Limb (tissue), 2 donors: ENCODE results near the gene ME2.
"Not testable (repeated sequence)": the region's sequence is repeated elsewhere in the genome, so short reads cannot be mapped to it uniquely, and the experiment has no call there.

Experiments
- DNase-seq, 2 donors: peaks; one replicate each; pipeline ENCODE4 v3.0.0-alpha.2; 2016; ENCODE audit errors: extremely low spot score in 2 of 2

Gene ME2

DNA sequence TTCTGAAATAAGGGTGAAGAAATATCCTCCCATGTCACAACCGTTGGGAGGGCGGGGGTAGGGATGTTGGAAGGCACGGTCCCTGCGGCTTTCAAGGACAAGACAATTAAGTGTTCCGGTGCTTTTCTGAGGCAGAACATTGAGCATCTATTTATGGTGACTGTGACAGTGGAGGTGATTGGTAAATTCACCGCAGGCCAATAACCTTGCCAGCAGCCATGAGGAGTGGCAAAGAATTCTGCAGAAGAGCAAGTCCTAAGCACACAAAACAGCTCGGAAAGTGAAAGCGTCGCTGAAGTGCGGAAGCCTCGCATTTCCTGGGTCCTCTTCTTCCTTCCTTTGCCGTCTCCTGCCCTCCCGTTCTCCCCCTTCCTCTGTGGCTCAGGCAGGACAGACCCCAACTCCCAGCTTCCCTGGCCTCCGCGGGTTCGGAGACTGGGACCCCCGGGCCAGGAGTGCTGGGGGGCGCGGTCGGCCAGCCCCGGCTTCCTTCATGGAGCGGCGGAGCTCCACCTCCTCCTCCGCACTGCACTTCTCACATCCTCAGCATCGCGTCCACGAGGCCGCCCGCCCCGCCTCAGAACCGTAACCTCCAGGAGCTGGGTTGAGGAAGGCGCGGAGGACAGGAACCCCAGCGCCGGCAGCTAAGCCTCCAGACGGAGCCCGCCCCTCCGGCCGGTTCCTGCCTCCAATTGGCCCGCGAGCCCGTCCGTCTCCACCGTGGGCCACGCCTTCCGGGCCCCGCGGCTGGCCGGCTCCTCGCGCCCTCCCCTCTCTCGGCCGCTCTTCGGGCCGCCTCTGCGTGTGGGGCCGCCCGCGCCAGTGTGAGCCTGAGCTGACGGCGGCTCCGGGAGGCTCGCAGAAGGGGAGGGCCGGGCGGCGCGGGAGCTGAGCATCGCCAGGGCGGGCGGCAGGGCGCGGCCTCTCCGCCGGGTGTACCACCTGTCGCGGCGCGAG, at the start of gene ME2:
Gene ME2, plus strand, starts transcription at position 774 of the 957 bp plus-strand sequence. CDS start 16,703 bp downstream, outside the sequence.
- DNase-seq, result peak; percentile 89 to 98

- no peak for DNase-seq
These were observed 49.3 kb upstream of the ME2 start for GRCh38 chr18:50829644-50830043.

DNA sequence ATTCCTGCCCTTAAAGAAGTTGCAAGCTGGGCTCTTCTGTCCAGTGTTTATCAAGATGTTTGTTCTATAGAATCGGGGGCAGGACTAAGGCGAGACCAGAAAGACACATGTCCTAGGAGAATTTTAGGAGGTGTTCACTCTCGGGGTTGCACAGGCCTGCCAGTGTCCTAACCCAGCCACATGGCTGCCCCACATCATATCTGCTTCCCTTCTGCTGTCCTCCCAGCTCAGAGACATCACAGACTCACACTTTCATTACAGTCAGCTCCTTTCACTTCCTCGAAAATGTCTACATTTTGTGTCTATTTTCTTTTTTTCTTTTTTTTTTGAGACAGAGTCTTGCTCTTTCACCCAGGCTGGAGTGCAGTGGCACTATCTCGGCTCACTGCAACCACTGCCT, 48.4 kb upstream of the ME2 start:
- DNase-seq, result no peak

DNA sequence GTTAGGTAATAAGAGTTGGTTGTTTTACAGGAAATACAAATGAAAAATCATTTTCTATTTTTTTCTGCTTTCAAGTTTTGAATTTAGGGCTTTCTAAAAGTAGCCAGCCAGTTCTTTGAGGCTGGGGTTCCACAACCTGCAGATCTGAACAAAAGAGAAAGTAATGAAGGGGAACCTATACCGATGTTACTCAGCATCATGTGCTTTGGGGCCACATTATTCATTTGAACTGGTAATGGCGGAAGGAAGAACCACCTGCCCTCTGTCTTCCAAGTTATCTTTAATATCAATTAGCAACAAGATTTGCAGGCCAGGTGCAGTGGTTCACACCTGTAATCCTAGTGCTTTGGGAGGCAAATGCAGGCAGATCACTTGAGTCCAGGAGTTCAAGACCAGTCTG, 46.2 kb upstream of the ME2 start:
- no peak for DNase-seq

DNA sequence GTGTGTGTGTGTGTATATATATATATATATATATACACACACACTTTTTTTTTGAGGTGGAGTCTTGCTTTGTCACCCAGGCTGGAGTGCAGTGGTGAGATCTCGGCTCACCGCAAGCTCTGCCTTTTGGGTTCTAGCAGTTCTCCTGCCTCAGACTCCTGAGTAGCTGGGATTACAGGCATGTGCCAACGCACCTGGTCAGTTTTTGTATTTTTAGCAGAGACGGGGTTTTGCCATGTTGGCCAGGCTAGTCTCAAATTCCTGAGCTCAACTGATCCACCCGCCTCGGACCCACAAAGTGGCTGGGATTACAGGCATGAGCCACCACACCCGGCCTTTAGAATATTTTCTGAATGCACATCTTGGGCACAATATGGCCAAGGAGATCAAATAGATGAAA, 45.4 kb upstream of the ME2 start:
- DNase-seq, result not testable (repeated sequence)

DNA sequence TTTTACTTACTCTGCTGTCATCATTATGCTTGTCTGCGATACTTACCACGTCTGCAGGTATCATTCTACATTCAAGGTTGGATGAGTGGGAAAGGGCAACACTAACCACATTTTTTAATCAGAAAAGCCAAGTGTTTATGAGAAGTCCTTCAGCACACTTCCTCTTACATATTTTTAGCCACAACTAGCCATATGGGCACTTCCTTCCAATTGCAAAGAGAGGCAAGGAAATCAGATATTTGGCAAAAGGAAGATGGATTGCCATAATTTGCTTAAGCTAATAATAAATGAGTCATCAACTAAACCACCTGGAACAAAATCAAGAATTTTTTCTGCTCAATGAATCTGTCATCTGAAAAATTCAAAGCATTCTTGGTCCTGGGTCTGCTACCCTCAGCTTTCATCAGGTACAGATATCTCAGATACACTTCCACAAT, 42.4 kb upstream of the ME2 start:
- no peak for DNase-seq

- DNase-seq, result no peak
These were observed 39.6 kb upstream of the ME2 start for GRCh38 chr18:50839341-50839740.

DNA sequence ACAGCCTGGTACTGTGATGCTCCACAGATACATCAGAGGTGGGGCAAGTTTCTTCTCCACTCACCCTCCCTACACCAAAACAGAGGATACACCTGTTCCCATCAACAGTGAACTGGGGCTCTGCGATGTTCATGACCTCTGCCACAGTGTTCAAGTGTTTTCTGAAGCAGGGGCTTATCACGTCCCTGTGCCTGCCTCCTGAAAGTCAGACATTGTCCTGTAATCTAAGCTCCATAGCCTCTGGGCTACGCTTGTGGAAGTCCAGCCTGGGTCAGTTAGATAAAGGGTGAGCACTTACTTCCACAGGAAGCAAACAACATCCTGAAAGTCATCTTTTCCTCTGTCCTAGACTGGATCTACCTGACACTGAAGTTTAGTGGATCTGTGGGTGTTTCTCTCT, 38.9 kb upstream of the ME2 start:
- DNase-seq, result no peak

DNA sequence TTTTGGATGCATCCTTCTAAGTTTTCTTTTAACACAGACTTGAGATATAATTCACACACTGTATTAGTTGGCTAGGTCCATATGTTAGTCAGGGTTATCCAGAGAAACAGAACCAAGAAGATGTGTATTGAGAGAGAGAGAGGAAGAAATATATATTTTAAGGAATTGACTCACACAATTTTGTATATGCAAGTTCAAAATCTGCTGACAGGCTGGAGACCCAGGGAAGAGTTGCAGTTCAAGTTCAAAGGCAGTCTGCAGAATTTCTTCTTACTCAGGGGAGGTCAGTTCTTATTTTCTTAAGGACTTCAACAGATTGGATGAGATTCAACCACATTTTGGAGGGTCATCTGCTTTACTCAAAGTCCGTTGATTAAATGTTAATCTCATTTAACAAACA, 36.1 kb upstream of the ME2 start:
- DNase-seq, result no peak

- DNase-seq, result no peak
These were observed 34.4 kb upstream of the ME2 start for GRCh38 chr18:50844554-50844953.

DNA sequence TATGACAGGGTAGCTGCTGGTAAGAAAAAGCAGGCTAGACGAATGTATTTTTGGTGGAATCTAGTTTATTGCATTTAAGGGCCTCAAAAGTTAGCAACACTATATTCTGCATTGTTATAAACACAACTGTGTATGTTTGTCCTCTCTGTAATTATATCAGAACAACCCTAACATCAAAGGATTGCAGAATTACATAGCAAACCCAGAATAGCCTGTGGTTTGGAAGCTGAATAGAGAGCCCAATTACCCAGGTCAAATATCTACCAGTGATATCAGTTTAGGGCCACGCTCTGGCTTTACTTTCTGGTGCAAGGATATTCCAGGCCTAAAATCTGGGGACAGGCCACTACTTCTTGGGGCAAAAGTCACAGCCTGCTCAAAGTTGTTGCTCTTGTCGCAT, 34.0 kb upstream of the ME2 start:
- DNase-seq, result no peak

GRCh38 chr18:50847192-50847591, 31.7 kb upstream of the ME2 start:
- DNase-seq, result no peak

DNA sequence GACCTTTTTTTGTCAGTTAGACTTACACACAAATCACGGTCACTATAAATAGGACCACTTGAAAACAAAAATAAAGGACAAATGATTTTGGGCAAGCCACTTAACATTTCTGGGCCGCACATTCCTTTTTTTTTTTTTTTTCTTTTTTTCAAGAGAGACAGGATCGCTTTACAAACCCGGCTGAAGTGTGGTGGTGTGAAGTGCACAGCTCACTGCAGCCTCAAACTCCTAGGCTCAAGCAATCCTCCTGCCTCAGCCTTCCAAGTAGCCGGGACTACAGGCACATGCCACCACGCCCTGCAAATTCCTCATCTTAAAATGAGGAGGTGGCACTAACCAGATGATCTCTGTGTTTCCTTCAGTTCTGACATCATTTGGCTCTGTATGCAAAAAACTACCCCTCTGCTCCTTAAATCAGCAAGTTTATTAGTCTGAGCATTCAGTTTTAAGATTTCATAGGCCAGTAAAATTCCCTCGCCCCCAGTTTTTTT, 30.8 kb upstream of the ME2 start:
- DNase-seq, result no peak

- DNase-seq, result no peak
These were observed 29.9 kb upstream of the ME2 start for GRCh38 chr18:50848991-50849390.

- no peak for DNase-seq
These were observed 29.5 kb upstream of the ME2 start for GRCh38 chr18:50849419-50849821.

GRCh38 chr18:50850307-50851065, 28.4 kb upstream of the ME2 start:
- DNase-seq, result no peak

- DNase-seq, result no peak
These were observed 25.1 kb upstream of the ME2 start for GRCh38 chr18:50853863-50854271.

DNA sequence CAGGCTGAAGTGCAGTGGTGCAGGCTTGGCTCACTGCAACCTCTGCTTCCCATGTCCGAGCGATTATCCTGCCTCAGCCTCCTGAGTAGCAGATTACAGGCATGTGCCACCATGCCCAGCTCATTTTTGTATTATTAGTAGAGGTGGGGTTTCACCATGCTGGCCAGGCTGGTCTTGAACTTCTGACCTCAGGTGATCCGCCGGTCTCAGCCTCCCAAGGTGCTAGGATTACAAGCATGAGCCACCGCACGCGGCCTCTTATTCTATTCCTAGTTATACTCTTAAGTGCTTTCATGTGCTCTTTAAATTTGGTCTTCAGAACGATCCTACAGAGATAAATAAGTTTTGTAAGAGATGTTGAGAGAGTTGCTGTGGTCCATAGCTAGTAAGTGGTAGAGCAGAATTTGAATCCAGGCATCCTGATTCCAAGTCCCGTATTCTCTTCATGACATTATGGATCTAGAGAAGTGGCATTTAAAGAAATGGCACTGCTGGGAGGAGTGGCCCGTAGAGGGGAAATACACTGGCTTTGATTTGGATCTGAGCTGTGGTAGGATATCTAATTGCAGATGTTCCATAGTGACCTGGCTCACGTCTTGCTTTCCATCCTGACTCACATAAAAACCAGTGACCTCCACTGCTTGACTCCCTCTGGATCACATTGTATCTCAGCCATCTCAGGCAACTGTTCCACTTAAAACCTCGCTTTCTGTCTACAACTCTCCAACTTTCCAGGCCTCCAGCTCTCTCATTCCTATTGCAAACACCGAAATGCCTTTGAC, 22.8 kb upstream of the ME2 start:
- DNase-seq, result no peak

DNA sequence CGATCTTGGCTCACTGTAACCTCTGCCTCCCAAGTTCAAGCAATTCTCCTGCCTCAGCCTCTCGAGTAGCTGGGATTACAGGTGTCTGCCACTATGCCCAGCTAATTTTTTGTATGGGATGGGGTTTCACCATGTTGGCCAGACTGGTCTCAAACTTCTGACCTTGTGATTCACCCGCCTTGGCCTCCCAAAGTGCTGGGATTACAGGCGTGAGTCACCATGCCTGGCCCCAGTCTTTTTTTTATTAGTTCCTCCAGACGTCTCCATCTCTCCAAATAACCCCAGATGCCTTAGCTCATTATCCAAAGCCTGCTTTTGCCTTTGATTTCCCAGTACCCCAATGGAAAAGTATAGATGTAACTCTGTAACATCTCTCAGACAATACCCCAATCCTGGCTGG, 21.8 kb upstream of the ME2 start:
- DNase-seq, result not testable (repeated sequence)

DNA sequence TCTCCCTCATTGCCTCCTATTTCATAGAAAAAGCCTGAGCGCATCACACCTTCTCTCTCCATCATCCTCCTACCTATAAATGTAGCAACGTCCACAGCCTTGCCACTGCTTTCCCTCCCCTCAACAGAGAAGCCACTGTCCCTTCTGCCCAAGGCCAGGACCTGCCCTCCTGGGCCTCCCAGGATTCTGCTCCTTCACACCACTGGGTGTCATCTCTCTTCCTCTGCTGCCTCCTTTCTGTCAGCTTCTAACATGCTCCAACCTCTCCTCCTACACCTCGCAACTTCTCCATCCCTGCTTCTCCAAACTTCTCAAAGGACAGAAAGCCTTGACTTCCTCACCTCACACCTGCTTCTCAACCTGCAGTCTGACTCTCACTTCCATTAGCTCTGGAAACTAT, 21.2 kb upstream of the ME2 start:
- no peak for DNase-seq

GRCh38 chr18:50859793-50860555, 18.9 kb upstream of the ME2 start:
- DNase-seq, result no peak
